Neural progenitor cell (in vitro differentiated cells): Measurements from ENCODE around the gene ZDHHC8.

Source experiments
- CTCF ChIP-seq: fragments of 200-600 bp; sonication (generic); IDR thresholded peaks from 2 replicates; pipeline ENCODE4 v1.5.1; 2017; ENCODE audit warnings: antibody characterized with exemption, mild to moderate bottlenecking
- EZH2 ChIP-seq: fragments of 200-600 bp; sonication (generic); IDR thresholded peaks from 2 replicates; pipeline ENCODE4 v1.6.1; 2017; ENCODE audit warnings: antibody characterized with exemption, mild to moderate bottlenecking, moderate library complexity

- TF ChIP-seq CTCF (no peak), EZH2 (no peak)
These were observed 5.1 kb upstream of the ZDHHC8 start for GRCh38 chr22:20126284-20127029.
